HepG2 (cell line): ENCODE results near the gene CMIP. TPM values are rescaled to one million over a fixed set of nuclear protein-coding genes. Genes with fewer than 3 reads are reported as not detected.
A peak's percentile ranks its signal among the peaks of the same experiment; 100 is the strongest.

Source experiments
- HNF1B ChIP-seq: sonication (generic); formaldehyde crosslinking; IDR thresholded peaks from 2 replicates; pipeline ENCODE4 v1.5.1; 2020; ENCODE audit warnings: mild to moderate bottlenecking, moderate library complexity, missing genetic modification reagents
- HNRNPH1 ChIP-seq: fragments of 200-400 bp; formaldehyde crosslinking; optimal IDR thresholded peaks from 2 replicates; pipeline ENCODE3; 2017; ENCODE audit warnings: mild to moderate bottlenecking, low read depth, low read length
- HOXA5 ChIP-seq: sonication (generic); formaldehyde crosslinking; IDR thresholded peaks from 2 replicates; pipeline ENCODE4 v1.4.0; 2020; ENCODE audit warnings: missing genetic modification reagents
- KLF15 ChIP-seq: sonication (generic); formaldehyde crosslinking; IDR thresholded peaks from 2 replicates; pipeline ENCODE4 v1.8.1; 2023; ENCODE audit warnings: borderline replicate concordance, mild to moderate bottlenecking, inconsistent platforms, missing genetic modification reagents, mixed read lengths
- MYPOP ChIP-seq: sonication (generic); formaldehyde crosslinking; IDR thresholded peaks from 2 replicates; pipeline ENCODE4 v1.8.1; 2023; ENCODE audit warnings: mild to moderate bottlenecking, moderate library complexity, missing genetic modification reagents
- POGZ ChIP-seq: sonication (generic); formaldehyde crosslinking; IDR thresholded peaks from 2 replicates; pipeline ENCODE4 v1.4.0; 2020; ENCODE audit warnings: mild to moderate bottlenecking, missing genetic modification reagents
- TERF1 ChIP-seq: sonication (generic); formaldehyde crosslinking; IDR thresholded peaks from 2 replicates; pipeline ENCODE4 v1.8.0; 2022; ENCODE audit warnings: mild to moderate bottlenecking, missing genetic modification reagents, moderate library complexity
- TIGD3 ChIP-seq: sonication (generic); formaldehyde crosslinking; IDR thresholded peaks from 2 replicates; pipeline ENCODE4 v1.5.1; 2020; ENCODE audit warnings: mild to moderate bottlenecking, missing genetic modification reagents, borderline replicate concordance
- ZMYM2 ChIP-seq: sonication (generic); formaldehyde crosslinking; IDR thresholded peaks from 2 replicates; pipeline ENCODE4 v1.8.0; 2022; ENCODE audit warnings: mild to moderate bottlenecking, missing genetic modification reagents
- ZNF18 ChIP-seq: sonication (generic); formaldehyde crosslinking; IDR thresholded peaks from 2 replicates; pipeline ENCODE4 v1.8.0; 2022; ENCODE audit warnings: mild to moderate bottlenecking, missing genetic modification reagents; ENCODE audit not compliant: insufficient replicate concordance
- ZNF253 ChIP-seq: sonication (generic); formaldehyde crosslinking; IDR thresholded peaks from 2 replicates; pipeline ENCODE4 v1.8.0; 2022; ENCODE audit warnings: mild to moderate bottlenecking, missing genetic modification reagents, borderline replicate concordance
- ZNF451 ChIP-seq: sonication (generic); formaldehyde crosslinking; IDR thresholded peaks from 2 replicates; pipeline ENCODE4 v1.5.0; 2020; ENCODE audit warnings: mild to moderate bottlenecking, missing genetic modification reagents
- ZNF75D ChIP-seq: sonication (generic); formaldehyde crosslinking; IDR thresholded peaks from 2 replicates; pipeline ENCODE4 v1.8.1; 2023; ENCODE audit warnings: missing genetic modification reagents, mild to moderate bottlenecking, borderline replicate concordance
- ZNF83 ChIP-seq: sonication (generic); formaldehyde crosslinking; IDR thresholded peaks from 2 replicates; pipeline ENCODE4 v1.4.0; 2020; ENCODE audit warnings: missing genetic modification reagents, mild to moderate bottlenecking, borderline replicate concordance
- polyA plus RNA-seq, 8 experiments: library from polyadenylated mRNA; depleted of rRNA in 3 of 8; stranded (reverse) in 7 of 8; unstranded in 1 of 8; fragments of >200 nt; fragmentation: Illumina TruSeq in 4 of 8; extraction: Trizol in 4 of 8; gene quantifications; 2 replicates each; pipeline versions ENCODE4 v1.2.1 to v1.2.3, GENCODE V29; 2011 to 2016; ENCODE audit warnings: low read depth in 4 of 8, missing spikeins in 1 of 8, mixed read lengths in 1 of 8; ENCODE audit not compliant: insufficient read depth in 1 of 8
- total RNA-seq, 5 experiments: library from RNA; depleted of rRNA; stranded (reverse); fragments of >200 nt; fragmentation: Illumina TruSeq; extraction: Trizol; gene quantifications; 2 replicates each; pipeline ENCODE4 v1.2.3, GENCODE V29; 2016; ENCODE audit warnings: low read depth in 1 of 5
- TF ChIP-seq, protein P1 (sequence below): sonication (generic); formaldehyde crosslinking; IDR thresholded peaks from 2 replicates; pipeline ENCODE4 v1.5.0; 2020; ENCODE audit warnings: missing genetic modification reagents, mild to moderate bottlenecking, borderline replicate concordance

CMIP gene
- total and polyA plus RNA-seq, 2 of the 13 experiments (the other 11 are each of a cell fraction or from before 2014, with no cell fraction given) = 10.9 to 18.1 TPM

GRCh38 chr16:81592353-81592866 lies 147.8 kb downstream of the CMIP start (continued):
- no peak for TF ChIP-seq ZNF253 (CRISPR knock-in tag)
- no peak; the same call in 1 of the 2 replicates for TF ChIP-seq ZNF451 (CRISPR knock-in tag)
- no peak; the same call in 1 of the 2 replicates for TF ChIP-seq MYPOP (CRISPR knock-in tag)
- peak; percentile 82 for TF ChIP-seq POGZ (CRISPR knock-in tag)
- TF ChIP-seq ZMYM2 (CRISPR knock-in tag) = peak; percentile 85
- no peak for TF ChIP-seq ZNF18 (CRISPR knock-in tag)
- TF ChIP-seq HNF1B (CRISPR knock-in tag) = peak; percentile 71; the same call in 1 of the 2 replicates
- TF ChIP-seq, protein P1, sequence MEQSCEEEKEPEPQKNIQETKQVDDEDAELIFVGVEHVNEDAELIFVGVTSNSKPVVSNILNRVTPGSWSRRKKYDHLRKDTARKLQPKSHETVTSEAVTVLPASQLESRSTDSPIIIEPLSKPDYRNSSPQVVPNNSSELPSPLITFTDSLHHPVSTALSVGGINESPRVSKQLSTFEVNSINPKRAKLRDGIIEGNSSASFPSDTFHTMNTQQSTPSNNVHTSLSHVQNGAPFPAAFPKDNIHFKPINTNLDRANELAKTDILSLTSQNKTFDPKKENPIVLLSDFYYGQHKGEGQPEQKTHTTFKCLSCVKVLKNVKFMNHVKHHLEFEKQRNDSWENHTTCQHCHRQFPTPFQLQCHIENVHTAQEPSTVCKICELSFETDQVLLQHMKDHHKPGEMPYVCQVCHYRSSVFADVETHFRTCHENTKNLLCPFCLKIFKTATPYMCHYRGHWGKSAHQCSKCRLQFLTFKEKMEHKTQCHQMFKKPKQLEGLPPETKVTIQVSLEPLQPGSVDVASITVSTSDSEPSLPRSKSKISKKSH (CRISPR knock-in tag) = no peak
- peak; percentile 38; the same call in 1 of the 2 replicates for TF ChIP-seq HOXA5 (CRISPR knock-in tag)
- no peak for TF ChIP-seq KLF15 (CRISPR knock-in tag)
- TF ChIP-seq TERF1 (CRISPR knock-in tag) = no peak
- no peak for TF ChIP-seq HNRNPH1
- no peak for TF ChIP-seq TIGD3 (CRISPR knock-in tag)
- TF ChIP-seq ZNF75D = no peak
- TF ChIP-seq ZNF83 (CRISPR knock-in tag) = no peak
